Kidney (tissue), 14 donors: ENCODE data around the gene ITM2C. TPM values are rescaled to one million over a fixed set of nuclear protein-coding genes. Genes with fewer than 3 reads are reported as not detected.

Experiments
- DNase-seq, 5 donors: peaks; one replicate each; pipeline ENCODE4 v3.0.0-alpha.2; 2013 to 2020
- FAIRE-seq: peaks from 2 replicates; lab custom pipeline; 2012; peaks lifted over from hg19 to GRCh38; lab: Jason Lieb, UNC
- H3K27ac ChIP-seq, 2 donors: one replicate each; pipeline ENCODE4 v1.7.0; 2013; ENCODE audit warnings: low read depth in 2 of 2, low read length in 2 of 2, inconsistent platforms in 1 of 2
- H3K27me3 ChIP-seq: one replicate; pipeline ENCODE4 v1.7.1; 2013; ENCODE audit warnings: low read length, inconsistent platforms; ENCODE audit not compliant: control insufficient read depth, insufficient read depth
- H3K36me3 ChIP-seq, 3 donors: one replicate each; pipeline versions ENCODE4 v1.7.0 to v1.7.1; 2013; ENCODE audit warnings: low read length in 3 of 3, control low read depth in 1 of 3, inconsistent platforms in 1 of 3; ENCODE audit not compliant: insufficient read depth in 3 of 3, control insufficient read depth in 2 of 3
- H3K4me1 ChIP-seq, 3 donors: one replicate each; pipeline versions ENCODE4 v1.7.0 to v1.7.1; 2013; ENCODE audit warnings: low read length in 3 of 3, inconsistent platforms in 1 of 3, low read depth in 1 of 3; ENCODE audit not compliant: control insufficient read depth in 2 of 3, insufficient read depth in 2 of 3
- H3K4me3 ChIP-seq, 3 donors: one replicate each; pipeline versions ENCODE4 v1.7.0 to v1.8.1; 2013; ENCODE audit warnings: low read length in 3 of 3, control low read depth in 1 of 3, inconsistent platforms in 1 of 3
- H3K9ac ChIP-seq, 3 donors: one replicate each; pipeline versions ENCODE4 v1.7.0 to v1.7.1; 2013; ENCODE audit warnings: low read length in 3 of 3, control low read depth in 1 of 3, inconsistent platforms in 1 of 3
- H3K9me3 ChIP-seq, 3 donors: one replicate each; pipeline versions ENCODE4 v1.7.0 to v1.7.1; 2013; ENCODE audit warnings: low read length in 3 of 3, control low read depth in 1 of 3, inconsistent platforms in 1 of 3; ENCODE audit not compliant: control insufficient read depth in 2 of 3, insufficient read depth in 1 of 3
- CTCF ChIP-seq: IDR thresholded peaks from 3 replicates; pipeline ENCODE4 v1.5.1; 2012; ENCODE audit warnings: mild to moderate bottlenecking, moderate library complexity, borderline replicate concordance; ENCODE audit not compliant: insufficient read depth; ENCODE audit errors: extremely low read depth
- intact Hi-C: fragments of 100-400 bp; cut with DNase I; formaldehyde crosslinking; loops from one replicate; pipeline ENCODE4 v1.11.1; 2022
- polyA plus RNA-seq: library from polyadenylated mRNA; stranded (reverse); fragments of 350-450 nt; fragmentation: Illumina TruSeq; extraction: RNeasy Lipid Tissue Mini Kit (QIAGEN cat#74804); gene quantifications from one replicate; pipeline ENCODE4 v1.2.3, GENCODE V29; 2014; ENCODE audit warnings: low read depth, low replicate concordance; ENCODE audit not compliant: insufficient read depth
- total RNA-seq: library from RNA; stranded (reverse); fragmentation: NEBNext Ultra II Directional; extraction: Animal tissue kit (Norgen Biotek cat#: 25700); gene quantifications from one replicate; pipeline ENCODE4 v1.2.1, GENCODE V29; 2021
- donor health status: control.
- donor health status: control.
- donor health status: control.
- donor health status: control.
- donor health status: control.
- donor health status: DM: yes; HTN: yes; CAD: no.
- donor health status: Normal renal cell carcinoma (clear cell type).

Gene ITM2C
- total and polyA plus RNA-seq, 2 donors from 2014 or later, result 308 to 1,131 TPM

GRCh38 chr2:230881840-230882239 is 17.1 kb downstream of the ITM2C start:
- Histone ChIP-seq H3K27ac (no peak overlapping the region), H3K9ac (no peak overlapping the region), H3K27me3 (no peaks in the 10 kb centered on the region), H3K36me3 (peaks cover 0 to 3% (median under 1%) of the 10 kb centered on the region in 3 donors), H3K4me1 (peaks cover 0 to 7% (median 3%) of the 10 kb centered on the region in 3 donors), H3K9me3 (no peaks in the 10 kb centered on the region), H3K4me3 (no peak overlapping the region)
- TF ChIP-seq CTCF, result no peak
- intact Hi-C loops, result no loop called here
- DNase-seq (peak in 3 of 5 donors; percentile 8 to 34 (median 32)), FAIRE-seq (no peak)

DNA sequence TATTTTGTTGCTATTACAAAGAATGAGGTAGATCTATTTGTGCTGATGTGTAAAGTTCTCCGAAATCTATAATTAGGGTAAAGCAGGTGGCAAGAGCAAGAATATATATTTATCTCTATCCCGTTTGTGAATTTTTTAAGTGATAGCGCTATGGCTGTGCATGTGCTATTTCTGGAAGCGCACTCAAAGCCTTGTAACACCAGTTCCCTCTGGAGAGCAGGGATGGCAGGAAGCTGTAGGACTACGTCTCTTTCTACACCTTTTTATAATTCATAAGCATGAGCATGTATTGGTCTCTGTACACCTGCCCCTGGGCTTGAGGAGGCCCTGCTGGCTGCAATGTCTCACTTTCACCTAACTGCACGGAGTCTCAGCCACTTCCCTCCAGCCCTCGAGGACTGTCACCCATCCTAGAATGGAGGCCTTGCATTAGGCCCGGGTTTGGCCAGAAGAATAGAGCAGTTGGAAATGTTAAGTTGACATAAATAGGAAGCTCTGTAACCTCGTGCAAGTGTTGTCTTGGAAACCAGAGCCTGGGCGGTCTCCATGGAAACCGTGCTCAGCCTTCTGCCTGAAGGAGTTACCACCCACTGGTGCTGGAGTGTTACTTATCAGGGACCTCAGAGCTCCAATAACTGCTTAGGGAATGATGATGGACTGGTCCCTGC is 20.9 kb downstream of the ITM2C start:
- Histone ChIP-seq H3K9ac (no peak overlapping the region), H3K4me3 (no peak overlapping the region), H3K27me3 (no peaks in the 10 kb centered on the region), H3K4me1 (peaks cover 0 to 3% (median 0%) of the 10 kb centered on the region in 3 donors), H3K27ac (no peak overlapping the region), H3K36me3 (no peaks in the 10 kb centered on the region), H3K9me3 (no peaks in the 10 kb centered on the region)
- TF ChIP-seq CTCF, result no peak
- DNase-seq (peak; percentile 66 to 94 (median 90)), FAIRE-seq (no peak)
- intact Hi-C loops, result no loop called here

- Histone ChIP-seq H3K4me3 (no peak overlapping the region), H3K9me3 (no peaks in the 10 kb centered on the region), H3K4me1 (peaks cover 0 to 3% (median 0%) of the 10 kb centered on the region in 3 donors), H3K27ac (no peak overlapping the region), H3K9ac (no peak overlapping the region), H3K27me3 (no peaks in the 10 kb centered on the region), H3K36me3 (no peaks in the 10 kb centered on the region)
- intact Hi-C loops, result no loop called here
- DNase-seq (peak in 1 of 5 donors; percentile 32), FAIRE-seq (no peak)
- TF ChIP-seq CTCF, result no peak
Measured at GRCh38 chr2:230886206-230886605, 21.5 kb downstream of the ITM2C start.
